GM23248 (cell line): ENCODE results near the gene COQ4.

Experiments used
- EZH2 ChIP-seq: fragments of 200-600 bp; sonication (generic); IDR thresholded peaks from 2 replicates; pipeline ENCODE4 v1.6.1; 2018; ENCODE audit warnings: antibody characterized with exemption, mild to moderate bottlenecking; ENCODE audit not compliant: insufficient read depth, poor library complexity, severe bottlenecking
- EZH2phosphoT487 ChIP-seq: fragments of 200-600 bp; sonication (generic); IDR thresholded peaks from 2 replicates; pipeline ENCODE4 v1.6.1; 2018; ENCODE audit warnings: antibody characterized with exemption, moderate library complexity, mild to moderate bottlenecking, low read depth; ENCODE audit not compliant: insufficient read depth

DNA sequence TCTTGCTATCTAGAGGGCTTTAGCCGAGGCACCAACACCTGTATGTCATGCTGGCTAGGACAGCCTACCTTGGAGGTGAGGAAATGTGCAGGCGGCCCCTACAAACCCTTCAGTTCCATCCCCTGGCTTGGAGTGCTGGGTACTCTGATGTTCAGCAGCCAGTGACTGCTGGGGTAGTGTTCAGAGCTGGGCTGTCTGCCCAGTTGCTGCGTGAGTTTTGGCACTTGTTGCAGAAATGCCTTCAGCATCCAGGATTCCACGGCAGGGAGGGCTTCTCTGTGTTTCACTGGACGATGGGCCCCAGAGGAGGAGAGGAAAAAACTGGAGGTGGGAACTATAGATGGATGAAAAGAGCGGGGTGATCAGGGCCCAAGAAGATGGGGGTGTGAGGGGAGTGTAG lies 36.2 kb upstream of the COQ4 start:
- no peak for TF ChIP-seq EZH2
- no peak for TF ChIP-seq EZH2phosphoT487
